OCI-LY7 (cell line): ENCODE results near the gene FAM24B. TPM values are rescaled to one million over a fixed set of nuclear protein-coding genes. Genes with fewer than 3 reads are reported as not detected.

Source experiments
- BruUV-seq: library from RNA; stranded (reverse); fragments of 400-500 nt; replicated peaks from 2 replicates; lab custom pipeline; 2021; lab: Mats Ljungman, UMichigan
- CTCF ChIA-PET: fragments of 300-600 bp; sonication (Branson Sonifier 250); formaldehyde crosslinking; loops from one replicate; lab custom pipeline; 2022; ENCODE audit warnings: antibody characterized with exemption; ENCODE audit not compliant: unreplicated experiment; lab: Charles Lee
- POLR2A ChIA-PET: fragments of 300-600 bp; sonication (Branson Sonifier 250); formaldehyde crosslinking; loops from one replicate; lab custom pipeline; 2022; ENCODE audit warnings: antibody characterized with exemption; lab: Charles Lee
- DNase-seq: peaks from one replicate; pipeline ENCODE4 v3.0.0-alpha.2; 2015; ENCODE audit warnings: low spot score
- H2AFZ ChIP-seq: fragments of 200-600 bp; sonication (generic), shearing (Covaris generic); 2 replicates; pipeline ENCODE4 v1.6.1; 2014; ENCODE audit warnings: mild to moderate bottlenecking, antibody characterized with exemption, low read length, moderate library complexity
- H3K27ac ChIP-seq: fragments of 200-600 bp; sonication (generic); 2 replicates; pipeline ENCODE4 v1.5.1; 2014; ENCODE audit warnings: mixed run types, low read depth, mild to moderate bottlenecking, moderate library complexity, low read length, inconsistent platforms; ENCODE audit not compliant: poor library complexity, severe bottlenecking
- H3K36me3 ChIP-seq: fragments of 200-600 bp; sonication (generic); 2 replicates; pipeline ENCODE4 v1.6.1; 2014; ENCODE audit warnings: mild to moderate bottlenecking, antibody characterized with exemption, low read length, moderate library complexity, mixed read lengths; ENCODE audit not compliant: insufficient read depth
- H3K4me1 ChIP-seq: fragments of 200-600 bp; sonication (generic); 2 replicates; pipeline ENCODE4 v1.5.1; 2014; ENCODE audit warnings: mild to moderate bottlenecking, low read length; ENCODE audit not compliant: insufficient read depth, poor library complexity, severe bottlenecking
- H3K4me2 ChIP-seq: fragments of 200-600 bp; sonication (generic); 2 replicates; pipeline ENCODE4 v1.6.1; 2014; ENCODE audit warnings: mild to moderate bottlenecking, low read length
- H3K4me3 ChIP-seq: fragments of 200-600 bp; sonication (generic); 2 replicates; pipeline ENCODE4 v1.5.1; 2014; ENCODE audit warnings: mild to moderate bottlenecking, low read depth, low read length; ENCODE audit not compliant: poor library complexity, severe bottlenecking
- H3K79me2 ChIP-seq: fragments of 200-600 bp; sonication (generic); 2 replicates; pipeline ENCODE4 v1.6.1; 2016; ENCODE audit warnings: low read depth, mild to moderate bottlenecking, low read length, moderate library complexity, mixed read lengths; ENCODE audit not compliant: insufficient read depth
- H3K9me2 ChIP-seq: fragments of 200-600 bp; sonication (generic); 2 replicates; pipeline ENCODE4 v1.6.1; 2016; ENCODE audit warnings: mild to moderate bottlenecking, low read length, mixed read lengths; ENCODE audit not compliant: insufficient read depth
- H3K9me3 ChIP-seq: fragments of 200-600 bp; sonication (generic); 2 replicates; pipeline ENCODE4 v1.6.1; 2014; ENCODE audit warnings: mild to moderate bottlenecking, mixed run types, low read length, mixed read lengths
- H4K20me1 ChIP-seq: fragments of 200-600 bp; sonication (generic); 2 replicates; pipeline ENCODE4 v1.6.1; 2014; ENCODE audit warnings: mild to moderate bottlenecking, antibody characterized with exemption, low read length, moderate library complexity, mixed read lengths; ENCODE audit not compliant: insufficient read depth
- CTCF ChIP-seq: fragments of 200-600 bp; sonication (generic); conservative IDR thresholded peaks from 2 replicates; pipeline ENCODE4 v1.5.1; 2014; ENCODE audit warnings: mild to moderate bottlenecking, antibody characterized with exemption, low read length, moderate library complexity, mixed read lengths
- EZH2phosphoT487 ChIP-seq: fragments of 200-600 bp; sonication (generic); IDR thresholded peaks from 2 replicates; pipeline ENCODE4 v1.6.1; 2018; ENCODE audit warnings: low read depth, borderline replicate concordance, mild to moderate bottlenecking, mixed run types, antibody characterized with exemption, low read length, moderate library complexity, mixed read lengths
- intact Hi-C: fragments of 100-400 bp; cut with micrococcal nuclease; formaldehyde crosslinking; loops from one replicate; pipeline ENCODE4 v1.10.0; 2022; ENCODE audit not compliant: unreplicated experiment
- total RNA-seq, 2 experiments: library from RNA; depleted of rRNA in 1 of 2; stranded (reverse); fragments of >200 nt in 1 of 2; shearing (Covaris generic) in 1 of 2; gene quantifications; 2 replicates each; pipeline ENCODE4 v1.2.3, GENCODE V29; 2014 to 2022

FAM24B gene
- total RNA-seq, 2 experiments from 2014 or later, result 10.1 to 11.1 TPM

DNA sequence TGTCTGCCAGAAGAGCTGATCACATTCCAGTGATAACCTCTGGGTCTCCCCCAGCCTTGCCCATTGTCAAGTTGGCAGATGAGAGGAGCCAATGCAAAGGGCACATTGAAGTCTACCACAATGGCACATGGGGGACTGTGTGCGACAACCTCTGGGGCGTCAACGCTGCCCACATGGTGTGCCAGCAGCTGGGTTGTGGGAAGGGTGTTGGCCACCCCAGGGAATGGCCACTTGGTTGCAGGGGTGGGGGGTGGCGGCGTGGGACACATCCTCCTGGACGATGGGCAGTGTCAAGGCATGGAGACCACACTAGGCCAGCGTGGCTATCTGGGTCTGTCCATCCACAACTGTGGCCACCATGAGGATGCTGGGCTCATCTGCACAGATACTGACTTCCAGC lies 77.1 kb downstream of the FAM24B start:
- no TSS peak for BruUV-seq

More for the DNA sequence above, 77.1 kb downstream of the FAM24B start:
- ChIA-PET POLR2A (no interaction called here), CTCF (no interaction called here)
- no peaks in the 10 kb centered on the region for H3K79me2 ChIP-seq
- H3K4me3 ChIP-seq, result no peak overlapping the region
- no peak overlapping the region for H3K27ac ChIP-seq
- intact Hi-C loops, result no loop called here
- no peaks in the 10 kb centered on the region for H3K9me2 ChIP-seq
- H2AFZ ChIP-seq, result no peak overlapping the region
- H3K9me3 ChIP-seq, result no peaks in the 10 kb centered on the region
- no peaks in the 10 kb centered on the region for H4K20me1 ChIP-seq
- no peak overlapping the region for H3K4me2 ChIP-seq
- TF ChIP-seq CTCF (no peak), EZH2phosphoT487 (no peak)
- H3K4me1 ChIP-seq, result no peaks in the 10 kb centered on the region
- DNase-seq, result no peak
- no peaks in the 10 kb centered on the region for H3K36me3 ChIP-seq

Other genes starting within 250 kb of the FAM24B start
- gene C10orf120, start 179.7 kb downstream of the FAM24B start, total RNA-seq (2014; rRNA removed; shearing (Covaris generic)), result not detected in 2 replicates
- not detected in 2 replicates for gene C10orf120, start 179.7 kb downstream of the FAM24B start, total RNA-seq (2022)
- gene CUZD1, start 33.7 kb downstream of the FAM24B start, total RNA-seq (2014; rRNA removed; shearing (Covaris generic)), result 1.0 and 1.8 TPM in 2 replicates
- gene CUZD1, start 33.7 kb downstream of the FAM24B start, total RNA-seq (2022), result 1.1 and 1.6 TPM in 2 replicates
- gene FAM24A, start 31.0 kb upstream of the FAM24B start, total RNA-seq (2014; rRNA removed; shearing (Covaris generic)), result not detected in 2 replicates
- gene FAM24A, start 31.0 kb upstream of the FAM24B start, total RNA-seq (2022), result not detected in 2 replicates
- gene C10orf88, start 74.6 kb upstream of the FAM24B start, total RNA-seq (2014; rRNA removed; shearing (Covaris generic)), result 5.5 and 8.0 TPM in 2 replicates
- gene C10orf88, start 74.6 kb upstream of the FAM24B start, total RNA-seq (2022), result 9.4 and 11.9 TPM in 2 replicates
- 4.9 and 7.4 TPM in 2 replicates for gene PSTK, start 100.8 kb upstream of the FAM24B start, total RNA-seq (2014; rRNA removed; shearing (Covaris generic))
- gene PSTK, start 100.8 kb upstream of the FAM24B start, total RNA-seq (2022), result 8.0 and 8.9 TPM in 2 replicates
- 3.7 and 5.1 TPM in 2 replicates for gene IKZF5, start 129.2 kb upstream of the FAM24B start, total RNA-seq (2014; rRNA removed; shearing (Covaris generic))
- gene IKZF5, start 129.2 kb upstream of the FAM24B start, total RNA-seq (2022), result 15.2 and 15.8 TPM in 2 replicates
- 3.7 and 3.8 TPM in 2 replicates for gene ACADSB, start 129.4 kb upstream of the FAM24B start, total RNA-seq (2014; rRNA removed; shearing (Covaris generic))
- gene ACADSB, start 129.4 kb upstream of the FAM24B start, total RNA-seq (2022), result 13.4 and 14.7 TPM in 2 replicates